ENCODE data around the gene LCN10.

LCN10 gene

DNA sequence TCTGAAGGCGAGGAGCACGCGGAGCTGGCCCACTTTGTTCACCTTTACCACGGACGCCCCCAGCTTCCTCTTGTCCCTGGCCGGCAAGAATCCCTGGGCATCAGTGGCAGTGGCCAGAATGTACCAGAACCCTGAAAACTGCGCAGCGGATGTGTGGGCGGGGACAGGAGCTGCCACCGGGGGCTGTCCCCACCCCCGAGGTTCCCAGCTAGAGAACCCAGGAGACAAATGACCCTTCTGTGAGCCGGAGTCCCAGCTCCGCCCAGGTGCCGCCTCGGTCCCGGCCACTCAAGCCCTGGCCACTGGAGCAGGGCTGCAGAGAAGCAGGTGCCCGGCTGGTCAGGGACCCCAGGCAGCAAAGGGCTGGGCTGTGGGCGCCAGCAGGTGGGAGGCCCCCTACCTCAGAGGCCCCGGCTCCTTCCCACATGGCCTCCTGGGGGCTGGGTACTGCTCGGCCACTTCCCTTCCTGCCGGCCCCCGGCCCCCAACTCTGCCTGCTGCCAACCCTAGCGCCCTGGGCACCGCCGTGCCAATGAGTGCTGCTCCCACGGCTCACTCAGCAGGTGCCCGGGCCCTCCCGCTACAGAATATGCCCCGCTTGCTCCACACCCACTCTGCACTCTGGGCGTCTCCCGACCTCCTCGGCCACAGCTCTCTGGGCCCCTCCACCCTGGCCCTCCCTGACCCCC lies 713 bp downstream of the LCN10 start:
- H3K4me3 ChIP-seq (ENCODE audit: low read length), result no peak overlapping the region
- no peak for TF ChIP-seq ZNF274 (IDR thresholded peaks at IDR 0.05; ENCODE audit: low read depth, low read length)

DNA sequence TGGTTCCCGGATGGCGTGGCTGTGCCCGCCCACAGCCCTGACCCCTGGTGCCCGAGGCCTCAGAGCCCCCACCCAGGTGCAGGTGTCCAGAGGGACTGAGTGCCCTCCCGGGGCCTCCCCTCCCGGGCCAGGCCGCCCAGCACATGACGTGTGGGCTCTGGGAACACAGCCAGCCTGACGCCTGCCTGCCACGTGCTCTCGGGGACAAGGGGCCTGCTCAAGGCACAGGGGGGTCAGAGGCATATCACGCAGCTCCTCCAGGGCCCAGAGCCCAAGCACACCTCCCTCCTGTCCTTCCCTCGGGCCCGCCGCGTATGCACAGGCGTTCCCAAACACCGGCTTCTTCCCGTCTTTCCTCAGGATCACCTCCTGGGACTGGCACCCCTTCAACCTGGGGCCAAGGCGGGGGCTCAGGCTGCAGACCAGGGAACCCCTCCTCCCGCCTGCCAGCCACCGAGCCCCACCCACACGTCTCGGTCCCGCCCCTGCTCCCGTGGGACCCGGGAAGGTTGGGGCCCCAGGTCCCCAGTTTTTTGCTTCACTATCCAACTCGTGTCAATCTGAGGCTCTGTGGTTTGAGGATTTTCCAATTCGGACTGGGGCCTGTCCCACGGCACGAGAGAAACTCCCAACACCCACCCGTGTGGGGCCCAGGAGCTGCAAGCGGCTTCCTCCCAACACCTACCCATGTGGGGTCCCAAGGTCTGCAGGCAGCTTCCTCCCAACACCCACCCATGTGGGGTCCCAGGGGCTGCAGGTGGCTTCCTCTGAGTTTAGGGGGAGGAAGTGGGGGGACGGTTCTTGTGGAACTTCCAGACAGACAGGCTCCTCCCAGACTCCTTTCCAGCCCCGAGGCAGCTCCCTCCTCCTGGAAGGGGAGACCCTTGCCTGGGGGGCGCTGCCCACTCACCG lies 1.5 kb downstream of the LCN10 start:
- TF ChIP-seq ZNF274 (IDR thresholded peaks at IDR 0.05; ENCODE audit: low read depth, low read length), result no peak
- H3K4me3 ChIP-seq (ENCODE audit: low read length), result no peak overlapping the region

DNA sequence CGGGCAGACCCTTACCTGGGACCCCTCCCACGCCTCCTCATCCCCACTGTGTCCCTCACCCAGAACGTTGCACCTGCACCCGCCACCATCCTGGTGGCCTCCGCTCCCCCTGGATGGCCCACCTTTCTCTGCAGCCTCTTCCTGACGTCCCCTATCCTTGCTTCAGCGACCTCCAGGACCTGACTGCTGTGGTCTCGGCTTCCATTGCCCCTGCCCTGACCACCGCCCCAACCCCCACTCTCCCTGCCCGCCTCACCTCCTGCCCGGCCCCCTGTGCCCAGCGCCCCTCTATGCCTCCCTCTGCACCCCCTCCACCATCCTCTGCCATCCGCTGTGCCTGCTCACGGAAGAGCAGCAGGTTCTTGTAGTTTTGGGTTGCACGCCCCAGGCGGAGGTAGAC lies 2.2 kb downstream of the LCN10 start:
- H3K4me3 ChIP-seq (ENCODE audit: low read length), result no peak overlapping the region
- TF ChIP-seq ZNF274 (IDR thresholded peaks at IDR 0.05; ENCODE audit: low read depth, low read length), result no peak

GRCh38 chr9:136740069-136740468 lies 2.7 kb downstream of the LCN10 start:
- H3K4me3 ChIP-seq (ENCODE audit: low read length), result no peak overlapping the region
- no peak for TF ChIP-seq ZNF274 (IDR thresholded peaks at IDR 0.05; ENCODE audit: low read depth, low read length)

DNA sequence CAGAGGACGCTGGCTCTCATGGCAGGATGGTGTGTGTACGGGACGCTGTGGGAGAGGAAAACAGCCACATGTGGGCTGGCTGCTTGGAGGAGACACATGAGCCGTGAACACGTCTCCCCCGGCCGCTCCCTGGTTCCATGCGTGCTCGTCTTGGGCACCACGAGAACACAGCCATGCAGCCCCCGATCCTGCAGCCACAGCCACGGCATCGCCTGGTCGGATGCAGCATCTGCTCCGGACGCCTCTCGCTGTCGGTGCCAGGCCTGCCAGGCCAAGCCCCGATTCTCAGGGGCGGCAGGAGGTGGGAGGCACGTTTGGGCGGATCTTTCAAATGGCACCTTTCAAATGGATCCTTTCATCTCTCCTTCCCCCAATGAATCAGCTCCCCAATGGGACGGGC lies 3.2 kb downstream of the LCN10 start:
- no peak for TF ChIP-seq ZNF274 (IDR thresholded peaks at IDR 0.05; ENCODE audit: low read depth, low read length)
- no peak overlapping the region for H3K4me3 ChIP-seq (ENCODE audit: low read length)

DNA sequence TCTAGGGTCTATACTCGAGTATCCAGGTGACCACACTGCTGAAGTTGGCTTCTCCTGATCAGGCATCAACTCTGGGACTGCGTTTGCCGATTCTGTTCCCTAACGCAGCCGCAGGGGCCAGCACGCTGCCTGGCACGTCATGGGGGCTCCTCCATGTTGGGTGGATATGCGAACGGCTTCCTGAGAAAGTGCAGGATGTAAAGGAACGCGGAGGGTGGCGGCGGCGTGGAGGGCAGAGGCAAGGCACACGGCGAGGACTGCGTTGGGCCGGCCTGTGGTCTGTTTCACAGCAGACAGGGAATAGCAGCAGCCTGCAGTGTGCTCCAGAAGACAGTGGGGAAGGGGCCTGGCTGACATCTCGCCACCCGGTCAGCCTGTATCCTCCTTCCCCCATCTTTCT lies 3.8 kb downstream of the LCN10 start:
- no peak for TF ChIP-seq ZNF274 (IDR thresholded peaks at IDR 0.05; ENCODE audit: low read depth, low read length)

GRCh38 chr9:136735812-136736480 lies 6.8 kb downstream of the LCN10 start:
- H3K4me3 ChIP-seq (ENCODE audit: low read length), result no peak overlapping the region
- TF ChIP-seq ZNF274 (IDR thresholded peaks at IDR 0.05; ENCODE audit: low read depth, low read length), result no peak

More for the DNA sequence above, 3.8 kb downstream of the LCN10 start:
- H3K4me3 ChIP-seq (ENCODE audit: low read length), result no peak overlapping the region

GRCh38 chr9:136734837-136735496 lies 7.8 kb downstream of the LCN10 start:
- H3K4me3 ChIP-seq (ENCODE audit: low read length), result no peak overlapping the region
- no peak for TF ChIP-seq ZNF274 (IDR thresholded peaks at IDR 0.05; ENCODE audit: low read depth, low read length)

DNA sequence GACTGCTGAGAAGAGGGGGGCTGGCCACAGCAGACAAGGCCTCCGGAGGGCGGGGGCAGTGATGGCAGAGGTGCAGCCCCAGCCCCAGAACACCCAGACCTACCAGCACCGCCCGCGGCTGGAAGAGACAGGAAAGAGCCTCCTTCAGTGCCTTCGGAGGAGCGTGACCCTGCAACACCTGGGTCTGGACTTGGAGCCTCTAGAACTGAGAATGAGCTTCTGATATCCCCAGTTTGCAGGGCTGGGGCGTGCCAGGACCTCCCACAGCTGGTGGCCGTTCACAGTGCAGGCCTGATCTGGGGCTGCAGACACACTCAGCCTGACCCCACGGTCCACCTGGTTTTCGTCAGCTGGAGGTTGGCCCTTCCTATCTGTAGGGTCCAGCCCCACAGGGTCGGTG lies 9.1 kb downstream of the LCN10 start:
- H3K4me3 ChIP-seq (ENCODE audit: low read length), result no peak overlapping the region
- TF ChIP-seq ZNF274 (IDR thresholded peaks at IDR 0.05; ENCODE audit: low read depth, low read length), result no peak

DNA sequence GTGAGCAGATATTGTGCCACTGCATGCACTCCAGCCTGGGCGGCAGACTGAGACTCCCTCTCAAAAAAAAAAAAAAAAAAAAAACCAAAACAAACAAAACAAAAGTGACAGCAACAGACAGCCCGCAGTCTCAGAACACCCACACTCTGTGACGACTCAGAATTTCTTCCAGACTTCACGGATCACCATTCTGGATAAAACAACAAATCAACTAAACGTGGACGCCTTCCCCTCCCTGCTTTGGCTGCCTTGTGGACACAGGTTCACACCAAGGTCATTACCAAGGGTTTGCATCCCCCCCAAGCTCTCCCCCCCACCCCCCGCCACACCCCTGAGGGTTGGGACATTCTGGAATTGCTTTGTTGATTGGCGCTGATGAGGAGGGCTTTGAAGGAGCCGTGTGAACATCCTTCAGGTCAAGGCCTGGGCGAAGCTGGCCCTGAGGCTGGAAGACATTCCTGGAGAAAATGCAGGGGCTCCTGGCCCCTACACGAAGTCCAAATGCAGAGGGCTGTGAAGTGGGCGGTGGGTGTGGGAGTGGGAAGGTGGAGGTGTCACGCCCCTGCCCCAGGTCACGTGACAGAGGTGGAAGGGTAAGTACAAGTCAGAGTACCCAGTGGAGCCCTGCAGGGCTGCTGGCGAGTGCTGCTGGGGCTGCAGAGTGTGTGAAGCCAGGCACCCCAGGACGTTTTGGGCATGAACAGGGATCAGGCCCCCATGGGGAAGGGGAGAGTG lies 10.1 kb downstream of the LCN10 start:
- no peak for TF ChIP-seq ZNF274 (IDR thresholded peaks at IDR 0.05; ENCODE audit: low read depth, low read length)

DNA sequence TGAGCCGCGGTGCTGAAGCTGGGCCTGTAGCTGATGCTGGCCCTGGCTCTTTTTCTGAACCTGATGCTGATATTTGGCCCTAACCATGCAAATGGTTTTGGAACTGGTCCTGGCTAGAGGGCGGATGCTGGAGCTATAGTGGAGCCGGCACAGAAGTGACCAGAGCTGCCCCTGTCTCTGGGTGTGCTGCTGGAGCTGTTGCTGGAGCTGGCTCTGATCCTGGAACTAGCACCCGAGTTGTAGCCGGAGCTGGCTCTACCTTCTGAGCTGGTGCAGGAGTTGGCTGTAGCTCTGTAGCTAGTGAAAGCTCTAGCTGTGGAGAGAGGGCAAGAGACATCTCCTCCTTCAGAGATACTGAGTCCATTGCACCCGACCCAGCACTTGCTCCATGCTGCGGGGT lies 12.8 kb downstream of the LCN10 start:
- no peak overlapping the region for H3K4me3 ChIP-seq (ENCODE audit: low read length)

More for the DNA sequence above, 10.1 kb downstream of the LCN10 start:
- no peak overlapping the region for H3K4me3 ChIP-seq (ENCODE audit: low read length)

GRCh38 chr9:136729144-136729543 lies 13.6 kb downstream of the LCN10 start:
- peak overlapping the region; percentile 82; the same call in 1 of the 2 replicates for H3K4me3 ChIP-seq (ENCODE audit: low read length)
- no peak for TF ChIP-seq ZNF274 (IDR thresholded peaks at IDR 0.05; ENCODE audit: low read depth, low read length)

More for the DNA sequence above, 12.8 kb downstream of the LCN10 start:
- TF ChIP-seq ZNF274 (IDR thresholded peaks at IDR 0.05; ENCODE audit: low read depth, low read length), result no peak

GRCh38 chr9:136728548-136729123 lies 14.1 kb downstream of the LCN10 start:
- no peak for TF ChIP-seq ZNF274 (IDR thresholded peaks at IDR 0.05; ENCODE audit: low read depth, low read length)
- peak overlapping the region; percentile 82; the same call in 1 of the 2 replicates for H3K4me3 ChIP-seq (ENCODE audit: low read length)
